GM12878 (cell line): ENCODE measurements around the gene CFAP61. TPM values are rescaled to one million over a fixed set of nuclear protein-coding genes. Genes with fewer than 3 reads are reported as not detected.

Source experiments
- ATF7 ChIP-seq: fragments of 450-650 bp; IDR thresholded peaks from 2 replicates; pipeline ENCODE4 v1.6.1; 2016; ENCODE audit warnings: low read depth, mild to moderate bottlenecking
- CBFB ChIP-seq: IDR thresholded peaks from 2 replicates; pipeline ENCODE4 v1.6.1; 2016; ENCODE audit warnings: antibody characterized with exemption, low read depth
- CHD4 ChIP-seq: fragments of 200-600 bp; sonication (generic); IDR thresholded peaks from 2 replicates; pipeline ENCODE4 v1.6.1; 2016; ENCODE audit warnings: mild to moderate bottlenecking
- IKZF1 ChIP-seq: fragments of 450-650 bp; conservative IDR thresholded peaks from 2 replicates; pipeline ENCODE4 v1.6.1; 2017; ENCODE audit warnings: antibody characterized with exemption, mild to moderate bottlenecking
- KLF5 ChIP-seq: fragments of 450-650 bp; IDR thresholded peaks from 2 replicates; pipeline ENCODE4 v1.6.1; 2014; ENCODE audit warnings: mild to moderate bottlenecking; ENCODE audit not compliant: partially characterized antibody
- MYC ChIP-seq: IDR thresholded peaks from 2 replicates; pipeline ENCODE4 v1.6.1; 2011; ENCODE audit warnings: mild to moderate bottlenecking, low read length, moderate library complexity, inconsistent platforms; ENCODE audit not compliant: insufficient read depth, insufficient replicate concordance, insufficient read length, severe bottlenecking
- NFIC ChIP-seq: IDR thresholded peaks from 2 replicates; pipeline ENCODE4 v1.6.1; 2012; ENCODE audit warnings: low read depth, mild to moderate bottlenecking, inconsistent platforms, low read length, moderate library complexity
- NR2C2 ChIP-seq: IDR thresholded peaks from 2 replicates; pipeline ENCODE4 v1.6.1; 2011; ENCODE audit warnings: borderline replicate concordance, low read depth; ENCODE audit not compliant: control insufficient read depth, insufficient read length
- RCOR1 ChIP-seq: conservative IDR thresholded peaks from 2 replicates; pipeline ENCODE4 v1.6.1; 2012; ENCODE audit warnings: low read depth, low read length, improper control_type of control experiment
- SIX5 ChIP-seq: IDR thresholded peaks from 2 replicates; pipeline ENCODE4 v1.6.1; 2011; ENCODE audit warnings: mild to moderate bottlenecking, low read depth, low read length, moderate library complexity; ENCODE audit not compliant: severe bottlenecking
- SMAD5 ChIP-seq: IDR thresholded peaks from 2 replicates; pipeline ENCODE4 v1.6.1; 2016; ENCODE audit warnings: antibody characterized with exemption, low read depth
- SREBF1 ChIP-seq: IDR thresholded peaks from 2 replicates; pipeline ENCODE4 v1.6.1; 2012; ENCODE audit warnings: mild to moderate bottlenecking, low read length
- SRF ChIP-seq, 2 experiments: IDR thresholded peaks; 2 replicates each; pipeline ENCODE4 v1.6.1; 2011; ENCODE audit warnings: low read depth in 2 of 2, low read length in 2 of 2, mild to moderate bottlenecking in 1 of 2, moderate library complexity in 1 of 2
- ZNF207 ChIP-seq: fragments of 450-650 bp; IDR thresholded peaks from 2 replicates; pipeline ENCODE4 v1.6.1; 2014; ENCODE audit warnings: antibody characterized with exemption, mild to moderate bottlenecking, borderline replicate concordance
- polyA plus RNA-seq, 11 experiments: library from polyadenylated mRNA; depleted of rRNA in 4 of 11; unstranded in 6 of 11; stranded (reverse) in 5 of 11; fragments of >200 nt; fragmentation: Nextera tagmentation in 4 of 11; fragmentation: Illumina TruSeq in 1 of 11; extraction: Ambion mirVana in 4 of 11; extraction: Trizol in 1 of 11; gene quantifications; 1 replicate in 1 of 11; 2 replicates in 10 of 11; pipeline versions ENCODE4 v1.2.1 to v1.2.3, GENCODE V29; 2011 to 2016; ENCODE audit warnings: inconsistent platforms in 2 of 11, missing spikeins in 2 of 11, low read depth in 1 of 11
- total RNA-seq, 4 experiments: library from RNA; depleted of rRNA in 3 of 4; stranded (reverse); fragments of >200 nt in 3 of 4; fragmentation: Illumina TruSeq in 1 of 4; extraction: Trizol in 1 of 4; gene quantifications; 2 replicates each; pipeline versions ENCODE4 v1.2.1 to v1.2.3, GENCODE V29; 2013 to 2021
- TF ChIP-seq, protein P1 (sequence below): IDR thresholded peaks from 2 replicates; pipeline ENCODE4 v1.6.1; 2011; ENCODE audit warnings: mild to moderate bottlenecking, low read depth, low read length, moderate library complexity; ENCODE audit not compliant: insufficient replicate concordance
- TF ChIP-seq, protein P2 (sequence below): fragments of 450-650 bp; IDR thresholded peaks from 2 replicates; pipeline ENCODE4 v1.6.1; 2017; ENCODE audit warnings: low read depth, mild to moderate bottlenecking, moderate library complexity
- TF ChIP-seq, protein P3 (sequence below): fragments of 450-650 bp; formaldehyde crosslinking; IDR thresholded peaks from 2 replicates; pipeline ENCODE4 v1.4.0; 2020; ENCODE audit warnings: mild to moderate bottlenecking, moderate library complexity
- TF ChIP-seq, protein P4 (sequence below): fragments of 450-650 bp; conservative IDR thresholded peaks from 2 replicates; pipeline ENCODE4 v1.6.1; 2017; ENCODE audit warnings: mild to moderate bottlenecking, moderate library complexity
- TF ChIP-seq, protein P5 (sequence below): fragments of 450-650 bp; IDR thresholded peaks from 2 replicates; pipeline ENCODE4 v1.6.1; 2016; ENCODE audit warnings: mild to moderate bottlenecking
- TF ChIP-seq, protein P6 (sequence below): fragments of 450-650 bp; IDR thresholded peaks from 2 replicates; pipeline ENCODE4 v1.6.1; 2017; ENCODE audit warnings: borderline replicate concordance

Gene CFAP61
- total and polyA plus RNA-seq, 10 of the 15 experiments (the other 5 are each of a cell fraction or from before 2014, with no cell fraction given): 0.11 to 0.41 (median 0.24) TPM; not detected in 7

DNA sequence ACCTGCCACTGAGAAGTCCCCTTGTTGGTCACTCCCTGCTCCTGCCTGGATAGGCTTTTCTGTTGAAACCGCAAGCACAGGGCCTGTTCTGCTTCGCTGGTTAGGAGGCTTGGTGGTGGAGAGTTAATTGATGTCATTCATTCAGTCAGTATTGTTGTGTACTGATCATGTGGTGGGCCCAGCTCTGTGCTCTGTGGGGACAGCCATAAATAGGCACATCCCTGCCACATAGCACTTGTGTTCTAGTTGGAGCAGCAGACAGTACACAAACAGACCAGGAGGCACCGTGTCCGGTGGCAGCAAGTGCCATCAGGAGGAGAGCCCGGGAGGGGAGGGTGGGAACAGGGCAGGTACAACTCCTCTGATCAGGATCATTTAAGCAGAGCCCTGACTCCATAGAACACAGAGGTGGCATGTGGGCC is 160.4 kb downstream of the CFAP61 start (continued):
- TF ChIP-seq NR2C2: no peak
- TF ChIP-seq, protein P1, sequence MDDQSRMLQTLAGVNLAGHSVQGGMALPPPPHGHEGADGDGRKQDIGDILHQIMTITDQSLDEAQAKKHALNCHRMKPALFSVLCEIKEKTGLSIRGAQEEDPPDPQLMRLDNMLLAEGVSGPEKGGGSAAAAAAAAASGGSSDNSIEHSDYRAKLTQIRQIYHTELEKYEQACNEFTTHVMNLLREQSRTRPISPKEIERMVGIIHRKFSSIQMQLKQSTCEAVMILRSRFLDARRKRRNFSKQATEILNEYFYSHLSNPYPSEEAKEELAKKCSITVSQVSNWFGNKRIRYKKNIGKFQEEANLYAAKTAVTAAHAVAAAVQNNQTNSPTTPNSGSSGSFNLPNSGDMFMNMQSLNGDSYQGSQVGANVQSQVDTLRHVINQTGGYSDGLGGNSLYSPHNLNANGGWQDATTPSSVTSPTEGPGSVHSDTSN: no peak
- no peak for TF ChIP-seq SIX5
- TF ChIP-seq, protein P2, sequence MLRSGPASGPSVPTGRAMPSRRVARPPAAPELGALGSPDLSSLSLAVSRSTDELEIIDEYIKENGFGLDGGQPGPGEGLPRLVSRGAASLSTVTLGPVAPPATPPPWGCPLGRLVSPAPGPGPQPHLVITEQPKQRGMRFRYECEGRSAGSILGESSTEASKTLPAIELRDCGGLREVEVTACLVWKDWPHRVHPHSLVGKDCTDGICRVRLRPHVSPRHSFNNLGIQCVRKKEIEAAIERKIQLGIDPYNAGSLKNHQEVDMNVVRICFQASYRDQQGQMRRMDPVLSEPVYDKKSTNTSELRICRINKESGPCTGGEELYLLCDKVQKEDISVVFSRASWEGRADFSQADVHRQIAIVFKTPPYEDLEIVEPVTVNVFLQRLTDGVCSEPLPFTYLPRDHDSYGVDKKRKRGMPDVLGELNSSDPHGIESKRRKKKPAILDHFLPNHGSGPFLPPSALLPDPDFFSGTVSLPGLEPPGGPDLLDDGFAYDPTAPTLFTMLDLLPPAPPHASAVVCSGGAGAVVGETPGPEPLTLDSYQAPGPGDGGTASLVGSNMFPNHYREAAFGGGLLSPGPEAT: peak; percentile 49; the same call in 1 of the 2 replicates
- TF ChIP-seq SMAD5: no peak
- TF ChIP-seq RCOR1: no peak
- TF ChIP-seq, protein P3, sequence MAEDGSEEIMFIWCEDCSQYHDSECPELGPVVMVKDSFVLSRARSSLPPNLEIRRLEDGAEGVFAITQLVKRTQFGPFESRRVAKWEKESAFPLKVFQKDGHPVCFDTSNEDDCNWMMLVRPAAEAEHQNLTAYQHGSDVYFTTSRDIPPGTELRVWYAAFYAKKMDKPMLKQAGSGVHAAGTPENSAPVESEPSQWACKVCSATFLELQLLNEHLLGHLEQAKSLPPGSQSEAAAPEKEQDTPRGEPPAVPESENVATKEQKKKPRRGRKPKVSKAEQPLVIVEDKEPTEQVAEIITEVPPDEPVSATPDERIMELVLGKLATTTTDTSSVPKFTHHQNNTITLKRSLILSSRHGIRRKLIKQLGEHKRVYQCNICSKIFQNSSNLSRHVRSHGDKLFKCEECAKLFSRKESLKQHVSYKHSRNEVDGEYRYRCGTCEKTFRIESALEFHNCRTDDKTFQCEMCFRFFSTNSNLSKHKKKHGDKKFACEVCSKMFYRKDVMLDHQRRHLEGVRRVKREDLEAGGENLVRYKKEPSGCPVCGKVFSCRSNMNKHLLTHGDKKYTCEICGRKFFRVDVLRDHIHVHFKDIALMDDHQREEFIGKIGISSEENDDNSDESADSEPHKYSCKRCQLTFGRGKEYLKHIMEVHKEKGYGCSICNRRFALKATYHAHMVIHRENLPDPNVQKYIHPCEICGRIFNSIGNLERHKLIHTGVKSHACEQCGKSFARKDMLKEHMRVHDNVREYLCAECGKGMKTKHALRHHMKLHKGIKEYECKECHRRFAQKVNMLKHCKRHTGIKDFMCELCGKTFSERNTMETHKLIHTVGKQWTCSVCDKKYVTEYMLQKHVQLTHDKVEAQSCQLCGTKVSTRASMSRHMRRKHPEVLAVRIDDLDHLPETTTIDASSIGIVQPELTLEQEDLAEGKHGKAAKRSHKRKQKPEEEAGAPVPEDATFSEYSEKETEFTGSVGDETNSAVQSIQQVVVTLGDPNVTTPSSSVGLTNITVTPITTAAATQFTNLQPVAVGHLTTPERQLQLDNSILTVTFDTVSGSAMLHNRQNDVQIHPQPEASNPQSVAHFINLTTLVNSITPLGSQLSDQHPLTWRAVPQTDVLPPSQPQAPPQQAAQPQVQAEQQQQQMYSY (CRISPR knock-in tag): no peak
- TF ChIP-seq, protein P4, sequence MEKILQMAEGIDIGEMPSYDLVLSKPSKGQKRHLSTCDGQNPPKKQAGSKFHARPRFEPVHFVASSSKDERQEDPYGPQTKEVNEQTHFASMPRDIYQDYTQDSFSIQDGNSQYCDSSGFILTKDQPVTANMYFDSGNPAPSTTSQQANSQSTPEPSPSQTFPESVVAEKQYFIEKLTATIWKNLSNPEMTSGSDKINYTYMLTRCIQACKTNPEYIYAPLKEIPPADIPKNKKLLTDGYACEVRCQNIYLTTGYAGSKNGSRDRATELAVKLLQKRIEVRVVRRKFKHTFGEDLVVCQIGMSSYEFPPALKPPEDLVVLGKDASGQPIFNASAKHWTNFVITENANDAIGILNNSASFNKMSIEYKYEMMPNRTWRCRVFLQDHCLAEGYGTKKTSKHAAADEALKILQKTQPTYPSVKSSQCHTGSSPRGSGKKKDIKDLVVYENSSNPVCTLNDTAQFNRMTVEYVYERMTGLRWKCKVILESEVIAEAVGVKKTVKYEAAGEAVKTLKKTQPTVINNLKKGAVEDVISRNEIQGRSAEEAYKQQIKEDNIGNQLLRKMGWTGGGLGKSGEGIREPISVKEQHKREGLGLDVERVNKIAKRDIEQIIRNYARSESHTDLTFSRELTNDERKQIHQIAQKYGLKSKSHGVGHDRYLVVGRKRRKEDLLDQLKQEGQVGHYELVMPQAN: no peak
- TF ChIP-seq, protein P5, sequence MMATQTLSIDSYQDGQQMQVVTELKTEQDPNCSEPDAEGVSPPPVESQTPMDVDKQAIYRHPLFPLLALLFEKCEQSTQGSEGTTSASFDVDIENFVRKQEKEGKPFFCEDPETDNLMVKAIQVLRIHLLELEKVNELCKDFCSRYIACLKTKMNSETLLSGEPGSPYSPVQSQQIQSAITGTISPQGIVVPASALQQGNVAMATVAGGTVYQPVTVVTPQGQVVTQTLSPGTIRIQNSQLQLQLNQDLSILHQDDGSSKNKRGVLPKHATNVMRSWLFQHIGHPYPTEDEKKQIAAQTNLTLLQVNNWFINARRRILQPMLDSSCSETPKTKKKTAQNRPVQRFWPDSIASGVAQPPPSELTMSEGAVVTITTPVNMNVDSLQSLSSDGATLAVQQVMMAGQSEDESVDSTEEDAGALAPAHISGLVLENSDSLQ: no peak
- TF ChIP-seq IKZF1: peak; percentile 79
- TF ChIP-seq SRF (IDR thresholded peaks at IDR 0.05; ENCODE audit: low read depth in 2 of 2, low read length in 2 of 2): no peak
- no peak for TF ChIP-seq SREBF1
- TF ChIP-seq ATF7: no peak
- TF ChIP-seq CBFB: no peak
- TF ChIP-seq, protein P6, sequence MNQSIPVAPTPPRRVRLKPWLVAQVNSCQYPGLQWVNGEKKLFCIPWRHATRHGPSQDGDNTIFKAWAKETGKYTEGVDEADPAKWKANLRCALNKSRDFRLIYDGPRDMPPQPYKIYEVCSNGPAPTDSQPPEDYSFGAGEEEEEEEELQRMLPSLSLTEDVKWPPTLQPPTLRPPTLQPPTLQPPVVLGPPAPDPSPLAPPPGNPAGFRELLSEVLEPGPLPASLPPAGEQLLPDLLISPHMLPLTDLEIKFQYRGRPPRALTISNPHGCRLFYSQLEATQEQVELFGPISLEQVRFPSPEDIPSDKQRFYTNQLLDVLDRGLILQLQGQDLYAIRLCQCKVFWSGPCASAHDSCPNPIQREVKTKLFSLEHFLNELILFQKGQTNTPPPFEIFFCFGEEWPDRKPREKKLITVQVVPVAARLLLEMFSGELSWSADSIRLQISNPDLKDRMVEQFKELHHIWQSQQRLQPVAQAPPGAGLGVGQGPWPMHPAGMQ: no peak
- no peak for TF ChIP-seq CHD4
- no peak for TF ChIP-seq MYC
- no peak for TF ChIP-seq ZNF207
- no peak for TF ChIP-seq NFIC
- TF ChIP-seq KLF5: no peak
